GM12801 (cell line): ENCODE measurements around the gene N4BP2L1.

ENCODE experiments used
- CTCF ChIP-seq: IDR thresholded peaks from one replicate; pipeline ENCODE4 v1.5.1; 2011; ENCODE audit warnings: control low read depth; ENCODE audit not compliant: insufficient read length; ENCODE audit errors: extremely low read depth

The N4BP2L1 gene

GRCh38 chr13:32425158-32425557, 2.8 kb downstream of the N4BP2L1 start:
- no peak for TF ChIP-seq CTCF

GRCh38 chr13:32423592-32423991, 4.3 kb downstream of the N4BP2L1 start:
- TF ChIP-seq CTCF, result no peak

GRCh38 chr13:32419862-32420261, 8.1 kb downstream of the N4BP2L1 start:
- TF ChIP-seq CTCF, result no peak

- TF ChIP-seq CTCF, result no peak
Measured at GRCh38 chr13:32417995-32418394, 9.9 kb downstream of the N4BP2L1 start.

- no peak for TF ChIP-seq CTCF
Measured at GRCh38 chr13:32415019-32415418, 12.9 kb downstream of the N4BP2L1 start.

GRCh38 chr13:32414580-32414979, 13.3 kb downstream of the N4BP2L1 start:
- no peak for TF ChIP-seq CTCF

GRCh38 chr13:32413284-32413683, 14.6 kb downstream of the N4BP2L1 start:
- TF ChIP-seq CTCF, result no peak
